Left ventricle myocardium inferior (tissue), 1 donor: ENCODE results near the gene GRID1. TPM values are rescaled to one million over a fixed set of nuclear protein-coding genes. Genes with fewer than 3 reads are reported as not detected.

ENCODE experiments used
- DNase-seq: peaks from one replicate; pipeline ENCODE4 v3.0.0-alpha.2; 2020
- H3K27ac ChIP-seq: fragments of 200-600 bp; replicated peaks from 2 replicates; pipeline ENCODE4 v1.8.0; 2021
- H3K27me3 ChIP-seq: fragments of 200-600 bp; 2 replicates; pipeline ENCODE4 v1.8.0; 2021; ENCODE audit warnings: low read depth
- H3K36me3 ChIP-seq: fragments of 200-600 bp; 2 replicates; pipeline ENCODE4 v1.8.0; 2021
- H3K4me1 ChIP-seq: fragments of 200-600 bp; 2 replicates; pipeline ENCODE4 v1.8.0; 2021
- H3K4me3 ChIP-seq: fragments of 200-600 bp; 2 replicates; pipeline ENCODE4 v1.8.0; 2021; ENCODE audit warnings: mild to moderate bottlenecking, moderate library complexity
- H3K9me3 ChIP-seq: fragments of 200-600 bp; replicated peaks from 2 replicates; pipeline ENCODE4 v1.8.0; 2021
- CTCF ChIP-seq: fragments of 200-600 bp; IDR thresholded peaks from 2 replicates; pipeline ENCODE4 v1.8.0; 2021; ENCODE audit warnings: antibody characterized with exemption, mild to moderate bottlenecking, borderline replicate concordance
- intact Hi-C: fragments of 100-400 bp; cut with micrococcal nuclease; formaldehyde crosslinking; loops from one replicate; pipeline ENCODE4 v1.11.0; 2022
- total RNA-seq: library from RNA; stranded (reverse); fragmentation: NEBNext Ultra II Directional; extraction: Animal tissue kit (Norgen Biotek cat#: 25700); gene quantifications from one replicate; pipeline ENCODE4 v1.2.1, GENCODE V29; 2021
- donor health status: DM: no; HTN: yes; CAD: no; lungs with severe emphysema.

GRID1 gene
- total RNA-seq, 1 donor from 2014 or later: 1.6 TPM

- intact Hi-C loops: no loop called here
- Histone ChIP-seq H3K4me1 (no peaks in the 10 kb centered on the region), H3K4me3 (no peak overlapping the region), H3K9me3 (peaks cover 16% of the 10 kb centered on the region), H3K36me3 (no peaks in the 10 kb centered on the region), H3K27me3 (peaks cover 8% of the 10 kb centered on the region), H3K27ac (no peak overlapping the region)
- no peak for DNase-seq
- no peak for TF ChIP-seq CTCF
Measured at GRCh38 chr10:86188796-86189558, 177.6 kb downstream of the GRID1 start.

- no peaks in the 10 kb centered on the region for H3K4me1 ChIP-seq
- H3K36me3 ChIP-seq: no peaks in the 10 kb centered on the region
- no peak overlapping the region for H3K27ac ChIP-seq
- DNase-seq: no peak
- intact Hi-C loops: no loop called here
- no peak for TF ChIP-seq CTCF
- H3K4me3 ChIP-seq: no peak overlapping the region
- peaks cover 16% of the 10 kb centered on the region for H3K9me3 ChIP-seq
- H3K27me3 ChIP-seq: peaks cover 8% of the 10 kb centered on the region
Measured at GRCh38 chr10:86188326-86188725, 178.3 kb downstream of the GRID1 start.

- no peak overlapping the region for H3K27ac ChIP-seq
- no peaks in the 10 kb centered on the region for H3K36me3 ChIP-seq
- intact Hi-C loops: no loop called here
- peaks cover 16% of the 10 kb centered on the region for H3K9me3 ChIP-seq
- peaks cover 5% of the 10 kb centered on the region for H3K27me3 ChIP-seq
- no peak for DNase-seq
- no peak for TF ChIP-seq CTCF
- H3K4me1 ChIP-seq: no peaks in the 10 kb centered on the region
- H3K4me3 ChIP-seq: no peak overlapping the region
Measured at GRCh38 chr10:86187499-86188239, 178.9 kb downstream of the GRID1 start.

- Histone ChIP-seq H3K36me3 (no peaks in the 10 kb centered on the region), H3K27ac (no peak overlapping the region), H3K27me3 (no peaks in the 10 kb centered on the region), H3K4me3 (no peak overlapping the region), H3K9me3 (peaks cover 16% of the 10 kb centered on the region), H3K4me1 (no peaks in the 10 kb centered on the region)
- DNase-seq: no peak
- intact Hi-C loops: no loop called here
- no peak for TF ChIP-seq CTCF
Measured at GRCh38 chr10:86186633-86187032, 180.0 kb downstream of the GRID1 start.

- intact Hi-C loops: no loop called here
- Histone ChIP-seq H3K4me1 (no peaks in the 10 kb centered on the region), H3K4me3 (no peak overlapping the region)
Measured at GRCh38 chr10:86182595-86182994, 184.0 kb downstream of the GRID1 start.

More at GRCh38 chr10:86182595-86182994, 184.0 kb downstream of the GRID1 start:
- Histone ChIP-seq H3K27me3 (peaks cover 12% of the 10 kb centered on the region), H3K9me3 (peaks cover 16% of the 10 kb centered on the region), H3K27ac (no peak overlapping the region), H3K36me3 (no peaks in the 10 kb centered on the region)
- TF ChIP-seq CTCF: no peak
- no peak for DNase-seq
